ENCODE results near the gene ATP2A3. TPM values are rescaled to one million over a fixed set of nuclear protein-coding genes. Genes with fewer than 3 reads are reported as not detected.

ATP2A3 gene
- total and polyA plus RNA-seq, 2 donors (not counting 1 experiment from before 2014, with no cell fraction given), result 0.25 to 12.4 TPM

GRCh38 chr17:3915995-3916696, 48.1 kb downstream of the ATP2A3 start, which contains the start of gene P2RX1:
TSS of gene P2RX1 (minus strand) at chr17:3916465. CDS start at chr17:3916225, 240 bp downstream.
- H3K27ac ChIP-seq (ENCODE audit: insufficient read depth, low read length), result no peak within 1 kb of the TSS
- no peaks in the 10 kb centered on the region for H3K36me3 ChIP-seq (ENCODE audit: control insufficient read depth, insufficient read depth, low read length)
- no peaks in the 10 kb centered on the region for H3K27me3 ChIP-seq (ENCODE audit: control insufficient read depth, insufficient read depth, low read length)
- no peak for TF ChIP-seq EZH2 (IDR thresholded peaks at IDR 0.05; ENCODE audit: low read length, missing control alignments)
- no peak for TF ChIP-seq CTCF (conservative IDR thresholded peaks at IDR 0.05 in 1 of 2, IDR thresholded peaks at IDR 0.05 in 1 of 2; ENCODE audit: low read depth in 1 of 2, low read length in 2 of 2)
- H3K9me3 ChIP-seq (ENCODE audit: control insufficient read depth, insufficient read depth, low read depth, low read length), result no peaks in the 10 kb centered on the region
- no peaks in the 10 kb centered on the region for H3K4me1 ChIP-seq (ENCODE audit: control insufficient read depth, extremely low read depth, insufficient read depth, low read length)
- no peak within 1 kb of the TSS for H2AFZ ChIP-seq (ENCODE audit: low read length)
- no peaks in the 10 kb centered on the region for H4K20me1 ChIP-seq (ENCODE audit: control insufficient read depth, extremely low read depth, insufficient read depth, low read length)
- no peaks in the 10 kb centered on the region for H3K79me2 ChIP-seq (ENCODE audit: control insufficient read depth, insufficient read depth, low read length)
- H3K9ac ChIP-seq (ENCODE audit: insufficient read depth, low read length), result no peak within 1 kb of the TSS
- no peak within 1 kb of the TSS for H3K4me2 ChIP-seq (ENCODE audit: extremely low read depth, insufficient read depth, low read length)
- no peak for DNase-seq (ENCODE audit: low read depth in 2 of 2)
- H3K4me3 ChIP-seq (replicated peaks in 1 of 4; ENCODE audit: control extremely low read depth in 1 of 4, insufficient read depth in 1 of 4, low read depth in 3 of 4, low read length in 4 of 4), result no peak within 1 kb of the TSS

- H3K4me2 ChIP-seq (ENCODE audit: extremely low read depth, insufficient read depth, low read length), result no peak overlapping the region
- H2AFZ ChIP-seq (ENCODE audit: low read length), result no peak overlapping the region
- H4K20me1 ChIP-seq (ENCODE audit: control insufficient read depth, extremely low read depth, insufficient read depth, low read length), result no peaks in the 10 kb centered on the region
- no peaks in the 10 kb centered on the region for H3K9me3 ChIP-seq (ENCODE audit: control insufficient read depth, insufficient read depth, low read depth, low read length)
- H3K4me1 ChIP-seq (ENCODE audit: control insufficient read depth, extremely low read depth, insufficient read depth, low read length), result no peaks in the 10 kb centered on the region
- H3K4me3 ChIP-seq (replicated peaks in 1 of 4; ENCODE audit: control extremely low read depth in 1 of 4, insufficient read depth in 1 of 4, low read depth in 3 of 4, low read length in 4 of 4), result no peak overlapping the region
- H3K27me3 ChIP-seq (ENCODE audit: control insufficient read depth, insufficient read depth, low read length), result no peaks in the 10 kb centered on the region
- H3K9ac ChIP-seq (ENCODE audit: insufficient read depth, low read length), result no peak overlapping the region
- no peak overlapping the region for H3K27ac ChIP-seq (ENCODE audit: insufficient read depth, low read length)
- TF ChIP-seq CTCF (conservative IDR thresholded peaks at IDR 0.05 in 1 of 2, IDR thresholded peaks at IDR 0.05 in 1 of 2; ENCODE audit: low read depth in 1 of 2, low read length in 2 of 2) (no peak), EZH2 (IDR thresholded peaks at IDR 0.05; ENCODE audit: low read length, missing control alignments) (no peak)
- DNase-seq (ENCODE audit: low read depth in 2 of 2), result no peak
- no peaks in the 10 kb centered on the region for H3K79me2 ChIP-seq (ENCODE audit: control insufficient read depth, insufficient read depth, low read length)
- no peaks in the 10 kb centered on the region for H3K36me3 ChIP-seq (ENCODE audit: control insufficient read depth, insufficient read depth, low read length)
Observed at GRCh38 chr17:3915581-3915994, 48.6 kb downstream of the ATP2A3 start.

GRCh38 chr17:3914312-3914670, 49.9 kb downstream of the ATP2A3 start:
- no peaks in the 10 kb centered on the region for H3K27me3 ChIP-seq (ENCODE audit: control insufficient read depth, insufficient read depth, low read length)
- H3K27ac ChIP-seq (ENCODE audit: insufficient read depth, low read length), result no peak overlapping the region
- H3K79me2 ChIP-seq (ENCODE audit: control insufficient read depth, insufficient read depth, low read length), result no peaks in the 10 kb centered on the region
- no peaks in the 10 kb centered on the region for H3K9me3 ChIP-seq (ENCODE audit: control insufficient read depth, insufficient read depth, low read depth, low read length)
- H4K20me1 ChIP-seq (ENCODE audit: control insufficient read depth, extremely low read depth, insufficient read depth, low read length), result no peaks in the 10 kb centered on the region
- no peak overlapping the region for H3K9ac ChIP-seq (ENCODE audit: insufficient read depth, low read length)
- H2AFZ ChIP-seq (ENCODE audit: low read length), result no peak overlapping the region
- no peak for DNase-seq (ENCODE audit: low read depth in 2 of 2)
- H3K4me2 ChIP-seq (ENCODE audit: extremely low read depth, insufficient read depth, low read length), result no peak overlapping the region
- H3K36me3 ChIP-seq (ENCODE audit: control insufficient read depth, insufficient read depth, low read length), result no peaks in the 10 kb centered on the region
- no peak overlapping the region for H3K4me3 ChIP-seq (replicated peaks in 1 of 4; ENCODE audit: control extremely low read depth in 1 of 4, insufficient read depth in 1 of 4, low read depth in 3 of 4, low read length in 4 of 4)
- no peaks in the 10 kb centered on the region for H3K4me1 ChIP-seq (ENCODE audit: control insufficient read depth, extremely low read depth, insufficient read depth, low read length)
- TF ChIP-seq EZH2 (IDR thresholded peaks at IDR 0.05; ENCODE audit: low read length, missing control alignments) (no peak), CTCF (conservative IDR thresholded peaks at IDR 0.05 in 1 of 2, IDR thresholded peaks at IDR 0.05 in 1 of 2; ENCODE audit: low read depth in 1 of 2, low read length in 2 of 2) (no peak)

All from fibroblast of lung (primary cell).